Spinal cord (tissue), 10 donors: ENCODE data around the gene APCDD1. TPM values are rescaled to one million over a fixed set of nuclear protein-coding genes. Genes with fewer than 3 reads are reported as not detected.
"Not testable (repeated sequence)": the region's sequence is repeated elsewhere in the genome, so short reads cannot be mapped to it uniquely, and the experiment has no call there.

Source experiments
- DNase-seq, 6 donors: peaks; one replicate each; pipeline versions ENCODE4 v3.0.0 to v3.0.0-alpha.2; 2013 to 2015; ENCODE audit warnings: low spot score in 6 of 6, low read depth in 4 of 6
- H3K27ac ChIP-seq: one replicate; pipeline ENCODE4 v1.5.1; 2013; ENCODE audit warnings: low read depth, low read length, control low read depth
- H3K27me3 ChIP-seq: one replicate; pipeline ENCODE4 v1.6.1; 2013; ENCODE audit warnings: low read length; ENCODE audit not compliant: control insufficient read depth, insufficient read depth
- H3K36me3 ChIP-seq: one replicate; pipeline ENCODE4 v1.6.1; 2013; ENCODE audit warnings: low read length; ENCODE audit not compliant: control insufficient read depth, insufficient read depth
- H3K4me1 ChIP-seq: one replicate; pipeline ENCODE4 v1.6.1; 2013; ENCODE audit warnings: low read length; ENCODE audit not compliant: control insufficient read depth, insufficient read depth
- H3K4me3 ChIP-seq: one replicate; pipeline ENCODE4 v1.5.1; 2013; ENCODE audit warnings: low read depth, low read length, control low read depth
- H3K9me3 ChIP-seq: one replicate; pipeline ENCODE4 v1.6.1; 2013; ENCODE audit warnings: low read length; ENCODE audit not compliant: control insufficient read depth, insufficient read depth
- WGBS: methylation state at CpG from one replicate; pipeline ENCODE4 v1.1.5; 2013; ENCODE audit warnings: missing lambda C conversion rate; ENCODE audit not compliant: insufficient coverage; 5-methylcytosine and 5-hydroxymethylcytosine counted together
- polyA plus RNA-seq, 2 donors: library from polyadenylated mRNA; unstranded; fragments of 120-200 nt; gene quantifications; one replicate each; pipeline ENCODE4 v1.2.1, GENCODE V29; 2013; ENCODE audit not compliant: insufficient read length in 2 of 2
- total RNA-seq, 2 donors: library from RNA; depleted of rRNA in 1 of 2; stranded (reverse); fragments of 120-200 nt in 1 of 2; fragments of >200 nt in 1 of 2; gene quantifications; one replicate each; pipeline versions ENCODE4 v1.2.3 to v1.2.4, GENCODE V29; 2013 to 2014
- donor health status: healthy.

APCDD1 gene
- total and polyA plus RNA-seq, 4 donors = 91.9 to 431 (median 226) TPM

DNA sequence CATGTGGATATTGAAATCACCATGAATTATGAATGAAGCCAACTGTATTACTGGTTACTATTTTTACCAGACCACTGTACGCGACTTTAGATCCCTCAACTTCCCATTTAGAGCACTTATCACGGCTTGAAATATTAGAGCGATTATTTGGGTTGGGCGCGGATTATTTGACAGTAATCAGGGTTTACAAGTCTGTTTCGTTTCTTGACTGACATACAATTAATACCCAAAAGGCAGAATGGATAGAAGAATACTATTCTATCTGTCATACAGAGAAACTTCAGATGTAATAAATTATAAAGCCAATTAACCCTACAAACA, 70.9 kb downstream of the APCDD1 start:
- no peaks in the 10 kb centered on the region for H3K36me3 ChIP-seq
- peaks cover 14% of the 10 kb centered on the region for H3K4me1 ChIP-seq
- H3K27me3 ChIP-seq = no peaks in the 10 kb centered on the region
- H3K9me3 ChIP-seq = no peaks in the 10 kb centered on the region
- H3K4me3 ChIP-seq = peak overlapping the region; percentile 80
- no peak for DNase-seq
- H3K27ac ChIP-seq = peak overlapping the region; percentile 79
- WGBS = no CpG with 5 or more reads among the region's 7 CpGs

DNA sequence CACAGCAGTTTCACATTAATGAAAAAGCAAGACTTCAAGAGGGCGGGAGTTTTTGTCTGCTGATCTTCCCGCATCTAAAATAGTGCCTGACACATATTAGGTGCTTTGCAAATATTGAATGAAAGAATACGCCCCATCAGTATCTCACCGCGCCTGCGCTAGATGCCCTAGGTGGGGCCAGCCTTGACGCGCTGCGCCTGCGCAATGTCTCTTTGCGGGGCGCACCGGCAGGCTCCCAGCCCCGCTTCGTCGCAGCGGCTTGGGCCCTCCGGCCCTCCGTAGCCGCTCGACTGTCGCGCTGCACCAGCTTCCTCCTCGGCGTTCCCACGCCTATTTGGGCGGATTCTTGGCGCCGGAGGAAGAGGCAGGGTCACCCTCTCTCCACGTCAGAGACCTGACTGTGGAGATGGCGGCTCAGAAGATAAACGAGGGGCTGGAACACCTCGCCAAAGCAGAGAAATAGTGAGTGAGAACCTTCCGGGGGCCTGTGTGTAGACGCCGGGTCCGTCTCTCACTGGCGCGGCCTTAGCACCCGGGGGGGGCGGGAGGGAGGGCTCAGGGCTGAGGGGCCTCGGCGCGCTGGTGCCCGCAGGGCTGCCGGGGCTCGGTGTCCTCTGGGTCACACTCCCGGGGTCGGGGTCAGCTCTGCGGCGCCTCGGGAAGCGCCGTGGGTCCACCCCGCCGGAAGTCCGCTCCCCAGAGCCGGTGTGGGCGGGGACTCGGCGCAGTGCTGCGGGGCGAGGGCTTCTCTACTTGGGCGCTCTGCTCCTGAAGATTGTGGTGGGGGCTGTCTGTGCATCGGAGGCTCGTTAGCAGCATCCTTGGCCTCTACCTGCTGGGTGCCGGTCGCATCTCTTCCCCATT, 71.5 kb downstream of the APCDD1 start, which contains the start of gene NAPG:
TSS of gene NAPG (plus strand) at position 331 of the 864 bp plus-strand sequence. CDS start at position 407, 76 bp downstream.
- H3K9me3 ChIP-seq = no peaks in the 10 kb centered on the region
- no peaks in the 10 kb centered on the region for H3K36me3 ChIP-seq
- peak within 1 kb of the TSS; percentile 80 for H3K4me3 ChIP-seq
- peaks cover 14% of the 10 kb centered on the region for H3K4me1 ChIP-seq
- no peaks in the 10 kb centered on the region for H3K27me3 ChIP-seq
- DNase-seq = peak; percentile 82 to 98 (median 90)
- peak within 1 kb of the TSS; percentile 79 for H3K27ac ChIP-seq
- WGBS = under 1% methylated on average over 63 of the region's 68 CpGs

DNA sequence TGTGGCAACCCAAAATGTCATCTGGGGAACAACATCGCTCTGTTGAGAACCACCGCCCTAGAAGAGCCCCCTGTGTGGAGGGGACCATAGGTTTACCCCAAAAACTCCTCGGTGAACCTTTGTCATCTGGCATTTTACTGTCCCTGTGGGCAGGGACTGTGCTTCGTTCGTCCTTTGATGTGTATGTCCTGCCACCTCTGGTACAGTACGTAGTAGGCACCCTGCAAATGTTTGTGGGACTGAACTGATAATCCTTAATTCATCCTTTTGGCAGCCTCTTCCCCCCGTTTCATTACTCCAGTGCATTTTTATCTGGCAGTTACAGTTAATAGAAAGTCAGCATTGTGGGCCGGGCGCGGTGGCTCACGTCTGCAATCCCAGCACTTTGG, 72.1 kb downstream of the APCDD1 start:
- DNase-seq = peak in 1 of 6 donors; percentile 46
- H3K4me1 ChIP-seq = peaks cover 14% of the 10 kb centered on the region
- 3% methylated on average over 10 of the region's 11 CpGs for WGBS
- no peaks in the 10 kb centered on the region for H3K9me3 ChIP-seq
- peak overlapping the region; percentile 80 for H3K4me3 ChIP-seq
- H3K27me3 ChIP-seq = no peaks in the 10 kb centered on the region
- H3K27ac ChIP-seq = peak overlapping the region; percentile 79
- H3K36me3 ChIP-seq = no peaks in the 10 kb centered on the region

DNA sequence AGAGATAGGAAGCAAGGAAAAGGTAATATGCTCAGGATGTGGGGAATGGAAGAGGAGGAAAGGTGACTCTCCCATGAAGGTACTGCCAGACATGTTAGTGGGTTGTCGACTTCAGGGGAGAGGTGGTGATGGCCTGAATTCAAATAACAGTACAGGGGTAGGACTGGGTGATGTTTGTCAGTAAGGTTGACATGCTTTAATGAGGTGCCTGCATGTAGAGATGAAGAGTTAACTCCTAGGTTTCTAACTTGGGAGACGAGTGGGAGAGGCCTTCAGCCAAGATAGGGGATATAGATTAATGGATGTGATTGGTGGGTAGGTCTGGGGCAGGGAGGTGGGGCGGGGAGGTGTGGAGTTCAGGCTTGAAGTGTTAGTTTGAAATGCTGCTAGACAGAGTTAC, 74.0 kb downstream of the APCDD1 start:
- no peak for DNase-seq
- no peaks in the 10 kb centered on the region for H3K9me3 ChIP-seq
- no peaks in the 10 kb centered on the region for H3K36me3 ChIP-seq
- 78% methylated on average over 3 of the region's 3 CpGs for WGBS
- no peaks in the 10 kb centered on the region for H3K27me3 ChIP-seq
- H3K4me1 ChIP-seq = peaks cover 14% of the 10 kb centered on the region
- H3K27ac ChIP-seq = no peak overlapping the region
- H3K4me3 ChIP-seq = no peak overlapping the region

DNA sequence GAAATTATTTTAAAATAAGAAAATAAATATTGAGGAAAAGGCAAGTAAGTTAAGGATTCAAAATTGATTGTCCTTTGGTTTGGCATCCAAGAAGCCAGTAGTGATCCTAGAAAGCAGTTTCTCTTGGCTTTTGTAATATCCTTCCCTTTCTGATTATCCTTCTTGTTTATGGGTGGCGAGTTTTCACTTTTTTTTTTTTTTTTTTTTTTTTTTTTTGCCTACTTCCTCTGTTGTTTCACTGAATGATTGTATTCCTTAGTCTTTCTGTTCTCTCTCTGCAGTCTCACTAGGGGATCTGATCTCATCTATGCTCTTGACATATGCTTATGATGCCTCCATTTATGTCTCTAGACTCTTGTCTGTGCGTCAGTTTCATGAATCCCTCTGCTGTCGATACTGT, 75.6 kb downstream of the APCDD1 start:
- H3K4me3 ChIP-seq = no peak overlapping the region
- no peak for DNase-seq
- WGBS = 100% methylated on average over 2 of the region's 3 CpGs

DNA sequence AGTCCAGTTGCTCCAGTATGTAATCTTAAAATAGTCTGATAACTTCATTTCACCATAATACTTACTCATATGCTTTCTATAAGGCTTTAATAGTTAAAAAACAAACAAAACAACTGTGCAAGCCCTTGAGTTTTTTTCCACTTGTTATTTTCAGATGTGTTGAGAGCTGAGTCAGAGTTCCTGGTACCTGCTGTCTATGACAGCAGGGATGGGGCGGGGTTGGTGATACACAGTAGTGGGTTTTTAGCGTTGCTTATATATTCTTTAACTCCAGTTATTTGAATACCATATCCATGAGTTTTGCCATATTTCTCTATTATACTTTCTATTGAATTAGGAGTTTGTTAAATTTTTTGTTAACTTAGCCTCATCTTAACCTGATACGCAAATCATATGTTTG, 76.4 kb downstream of the APCDD1 start:
- H3K36me3 ChIP-seq = peaks cover 3% of the 10 kb centered on the region
- H3K4me3 ChIP-seq = no peak overlapping the region
- no peaks in the 10 kb centered on the region for H3K27me3 ChIP-seq
- no peak overlapping the region for H3K27ac ChIP-seq
- no peak for DNase-seq
- peaks cover 14% of the 10 kb centered on the region for H3K4me1 ChIP-seq
- H3K9me3 ChIP-seq = no peaks in the 10 kb centered on the region
- no CpG with 5 or more reads among the region's 3 CpGs for WGBS

More for the DNA sequence above, 75.6 kb downstream of the APCDD1 start:
- no peaks in the 10 kb centered on the region for H3K9me3 ChIP-seq
- peaks cover 3% of the 10 kb centered on the region for H3K36me3 ChIP-seq
- no peak overlapping the region for H3K27ac ChIP-seq
- H3K27me3 ChIP-seq = no peaks in the 10 kb centered on the region
- H3K4me1 ChIP-seq = peaks cover 14% of the 10 kb centered on the region

DNA sequence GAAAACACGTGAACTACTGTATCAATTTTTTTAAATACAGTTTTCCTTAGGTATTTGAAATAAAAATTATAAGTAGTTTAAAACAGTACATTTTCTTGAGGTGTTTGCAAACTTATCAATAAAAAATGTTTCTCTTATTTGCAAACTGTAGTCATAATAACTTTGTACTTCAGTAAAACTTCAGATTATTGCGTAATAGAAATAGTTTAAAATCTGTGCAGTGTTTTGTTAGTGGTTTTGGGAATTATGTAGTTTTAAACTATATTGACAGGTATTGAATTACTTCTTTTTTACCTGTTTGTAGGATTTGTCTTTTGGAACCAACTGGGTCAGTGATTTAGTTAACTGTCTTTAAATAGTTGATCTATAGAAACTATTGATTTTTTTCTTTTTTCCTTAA, 78.7 kb downstream of the APCDD1 start:
- Histone ChIP-seq H3K27ac (no peak overlapping the region), H3K9me3 (no peaks in the 10 kb centered on the region), H3K27me3 (no peaks in the 10 kb centered on the region), H3K4me1 (no peaks in the 10 kb centered on the region), H3K4me3 (no peak overlapping the region), H3K36me3 (peaks cover 3% of the 10 kb centered on the region)
- no peak for DNase-seq
- WGBS = no CpG with 5 or more reads among the region's 2 CpGs

DNA sequence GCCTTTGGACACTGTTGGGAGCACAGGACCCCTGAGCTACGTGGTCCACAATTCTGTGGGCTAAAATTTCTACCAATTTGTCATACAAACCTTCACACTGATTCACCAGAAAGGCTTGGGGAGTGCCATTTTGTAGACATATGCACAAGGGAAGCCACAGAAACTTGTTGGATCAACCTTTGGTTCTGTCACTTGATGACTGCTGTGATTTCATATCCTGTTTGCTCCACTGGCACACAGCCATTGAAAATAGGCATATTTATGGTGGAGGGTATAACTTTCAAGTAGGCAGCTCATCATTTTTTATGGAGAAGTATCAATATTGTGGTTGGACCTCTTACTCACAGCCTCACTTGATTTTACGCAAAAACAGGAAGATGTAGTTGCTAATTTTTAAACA, 81.8 kb downstream of the APCDD1 start:
- Histone ChIP-seq H3K4me3 (no peak overlapping the region), H3K9me3 (no peaks in the 10 kb centered on the region), H3K27me3 (no peaks in the 10 kb centered on the region), H3K36me3 (peaks cover 6% of the 10 kb centered on the region), H3K4me1 (no peaks in the 10 kb centered on the region), H3K27ac (no peak overlapping the region)
- no peak for DNase-seq
- WGBS = no CpG with 5 or more reads among the region's 2 CpGs

DNA sequence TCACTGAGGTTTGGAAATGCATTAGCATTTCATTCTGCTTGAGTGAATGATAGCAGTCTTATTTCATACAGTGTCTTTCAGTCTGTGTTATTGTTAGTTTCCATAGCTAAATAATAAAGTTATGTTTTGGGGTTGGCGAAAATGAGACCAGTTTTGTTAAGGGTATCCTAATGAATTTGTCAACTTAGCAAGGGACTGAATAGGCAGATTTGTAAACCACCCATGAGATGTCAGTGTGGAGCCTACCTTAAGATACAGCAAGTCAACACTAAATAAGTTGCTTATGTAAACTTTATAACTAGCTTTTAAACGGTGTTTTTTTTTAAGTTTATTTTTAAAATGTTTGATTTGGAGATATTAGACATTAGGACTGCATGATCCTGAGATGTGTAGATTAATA, 83.3 kb downstream of the APCDD1 start:
- H3K36me3 ChIP-seq = peaks cover 13% of the 10 kb centered on the region
- DNase-seq = no peak

DNA sequence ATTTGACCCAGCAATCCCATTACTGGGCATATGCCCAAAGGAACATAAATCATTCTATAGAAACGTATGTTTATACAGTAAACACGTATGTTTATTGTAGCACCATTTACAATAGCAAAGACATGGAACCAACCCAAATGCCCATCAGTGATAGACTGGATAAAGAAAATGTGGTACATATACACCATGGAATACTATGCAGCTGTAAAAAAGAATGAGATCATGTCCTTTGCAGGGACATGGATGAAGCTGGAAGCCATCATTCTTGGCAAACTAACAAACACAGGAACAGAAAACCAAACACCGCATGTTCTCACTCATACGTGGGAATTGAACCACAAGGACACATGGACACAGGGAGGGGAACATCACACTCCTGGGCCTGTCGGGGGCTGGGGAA, 84.7 kb downstream of the APCDD1 start:
- peaks cover 13% of the 10 kb centered on the region for H3K36me3 ChIP-seq
- not testable (repeated sequence) for H3K27me3 ChIP-seq, H3K4me3 ChIP-seq, H3K9me3 ChIP-seq, DNase-seq, H3K4me1 ChIP-seq, H3K27ac ChIP-seq
- no CpG with 5 or more reads among the region's 5 CpGs for WGBS

More for the DNA sequence above, 83.3 kb downstream of the APCDD1 start:
- Histone ChIP-seq H3K27me3 (no peaks in the 10 kb centered on the region), H3K4me3 (no peak overlapping the region), H3K9me3 (no peaks in the 10 kb centered on the region), H3K27ac (no peak overlapping the region), H3K4me1 (no peaks in the 10 kb centered on the region)
- no CpG with 5 or more reads among the region's 2 CpGs for WGBS
